ENCODE measurements around the gene ERN1.

ERN1 gene

GRCh38 chr17:64138441-64138840 lies 8.5 kb upstream of the ERN1 start:
- TF ChIP-seq, protein P1, sequence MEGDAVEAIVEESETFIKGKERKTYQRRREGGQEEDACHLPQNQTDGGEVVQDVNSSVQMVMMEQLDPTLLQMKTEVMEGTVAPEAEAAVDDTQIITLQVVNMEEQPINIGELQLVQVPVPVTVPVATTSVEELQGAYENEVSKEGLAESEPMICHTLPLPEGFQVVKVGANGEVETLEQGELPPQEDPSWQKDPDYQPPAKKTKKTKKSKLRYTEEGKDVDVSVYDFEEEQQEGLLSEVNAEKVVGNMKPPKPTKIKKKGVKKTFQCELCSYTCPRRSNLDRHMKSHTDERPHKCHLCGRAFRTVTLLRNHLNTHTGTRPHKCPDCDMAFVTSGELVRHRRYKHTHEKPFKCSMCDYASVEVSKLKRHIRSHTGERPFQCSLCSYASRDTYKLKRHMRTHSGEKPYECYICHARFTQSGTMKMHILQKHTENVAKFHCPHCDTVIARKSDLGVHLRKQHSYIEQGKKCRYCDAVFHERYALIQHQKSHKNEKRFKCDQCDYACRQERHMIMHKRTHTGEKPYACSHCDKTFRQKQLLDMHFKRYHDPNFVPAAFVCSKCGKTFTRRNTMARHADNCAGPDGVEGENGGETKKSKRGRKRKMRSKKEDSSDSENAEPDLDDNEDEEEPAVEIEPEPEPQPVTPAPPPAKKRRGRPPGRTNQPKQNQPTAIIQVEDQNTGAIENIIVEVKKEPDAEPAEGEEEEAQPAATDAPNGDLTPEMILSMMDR (IDR thresholded peaks at IDR 0.05; ENCODE audit: low read length, missing control alignments) = no peak
- no peak for DNase-seq (ENCODE audit: low read depth)
- H3K4me3 ChIP-seq (replicated peaks; ENCODE audit: low read depth, low read length) = no peak overlapping the region

DNA sequence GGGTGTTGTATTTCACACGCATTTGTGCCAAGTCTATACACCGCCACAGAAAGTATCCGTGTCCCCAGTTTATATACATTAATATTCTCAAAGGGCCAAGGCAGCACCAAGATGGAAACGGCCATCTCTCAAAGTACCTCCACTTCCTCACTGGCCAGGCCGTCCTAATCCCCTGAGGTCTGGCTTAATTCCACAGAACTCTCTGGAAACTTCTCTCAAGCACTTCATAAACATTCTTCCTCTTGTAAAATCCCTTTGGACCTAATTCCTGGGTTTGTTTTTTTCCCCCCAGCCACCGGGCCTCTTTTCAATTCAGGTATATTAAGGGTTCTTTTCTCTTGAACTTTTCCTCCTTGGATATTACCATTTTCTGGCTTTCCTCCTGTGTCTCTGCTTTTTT lies 5.1 kb upstream of the ERN1 start:
- no peak for DNase-seq (ENCODE audit: low read depth)
- H3K4me3 ChIP-seq (replicated peaks; ENCODE audit: low read depth, low read length) = no peak overlapping the region
- TF ChIP-seq, protein P1 (IDR thresholded peaks at IDR 0.05; ENCODE audit: low read length, missing control alignments) = no peak

GRCh38 chr17:64134216-64134970 lies 4.4 kb upstream of the ERN1 start:
- DNase-seq (ENCODE audit: low read depth) = no peak
- TF ChIP-seq, protein P1 (IDR thresholded peaks at IDR 0.05; ENCODE audit: low read length, missing control alignments) = no peak

DNA sequence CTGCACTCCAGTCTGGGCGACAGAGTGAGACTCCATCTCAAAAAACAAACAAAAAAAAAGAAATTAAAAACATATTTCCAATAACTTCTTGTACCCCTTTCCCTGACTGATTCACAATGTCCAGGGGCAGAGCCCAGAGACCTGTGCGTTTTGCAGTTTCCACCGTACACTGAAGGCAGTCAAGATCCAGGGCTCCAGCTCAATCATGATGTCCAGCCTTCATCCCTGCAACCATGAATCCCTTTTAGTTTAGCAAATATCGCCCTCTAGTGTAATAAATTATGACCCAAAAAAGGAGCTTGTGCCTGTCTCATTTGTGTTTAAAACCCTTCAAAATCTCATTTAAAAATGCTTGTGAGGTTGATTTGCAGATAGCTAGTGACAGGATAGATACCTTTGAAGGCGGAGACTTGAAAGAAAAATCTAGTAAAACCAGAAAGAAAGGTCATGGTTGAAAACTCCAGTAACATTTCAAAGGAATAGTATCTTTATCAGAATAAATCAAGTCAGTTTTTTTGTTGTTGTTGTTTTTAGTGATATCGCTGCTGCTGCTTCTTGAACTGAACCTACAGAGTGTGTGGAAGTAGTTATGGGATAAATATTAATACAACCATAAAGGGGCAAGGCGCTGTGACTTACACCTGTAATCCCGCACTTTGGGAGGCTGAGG lies 3.7 kb upstream of the ERN1 start:
- DNase-seq (ENCODE audit: low read depth) = peak; percentile 84
- H3K4me3 ChIP-seq (replicated peaks; ENCODE audit: low read depth, low read length) = no peak overlapping the region
- TF ChIP-seq, protein P1 (IDR thresholded peaks at IDR 0.05; ENCODE audit: low read length, missing control alignments) = peak; percentile 66

More at GRCh38 chr17:64134216-64134970, 4.4 kb upstream of the ERN1 start:
- no peak overlapping the region for H3K4me3 ChIP-seq (replicated peaks; ENCODE audit: low read depth, low read length)

DNA sequence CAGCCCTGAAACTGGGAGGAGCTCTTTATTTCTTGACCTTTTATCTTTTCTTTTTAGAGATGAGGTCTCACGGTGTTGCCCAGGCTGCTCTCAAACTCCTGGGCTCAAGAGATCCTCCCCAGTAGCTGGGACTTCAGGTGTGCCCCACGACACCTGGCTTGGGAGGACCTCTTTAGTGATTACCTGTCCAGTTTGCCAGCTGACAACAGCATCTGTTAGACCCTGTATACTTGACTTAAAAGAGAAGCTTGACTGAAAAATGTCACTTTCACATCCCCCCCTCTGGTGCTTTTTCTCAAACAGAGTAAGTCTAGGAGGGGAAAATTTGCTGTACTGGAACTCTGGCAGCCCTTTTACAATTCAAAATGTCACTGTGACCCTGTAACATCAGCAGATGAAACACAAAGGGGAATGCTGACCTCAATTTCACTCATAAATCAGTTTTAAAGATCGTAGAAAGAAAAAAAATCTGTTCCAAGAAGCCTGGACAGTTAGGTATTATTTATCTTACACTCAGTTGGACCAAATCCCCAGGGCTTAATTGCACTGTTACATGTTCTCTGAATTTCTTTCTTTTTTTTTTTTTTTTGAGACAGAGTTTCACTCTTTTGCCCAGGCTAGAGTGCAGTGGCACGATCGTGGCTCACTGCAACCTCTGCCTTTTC lies 1.8 kb upstream of the ERN1 start:
- no peak overlapping the region for H3K4me3 ChIP-seq (replicated peaks; ENCODE audit: low read depth, low read length)
- no peak for DNase-seq (ENCODE audit: low read depth)
- TF ChIP-seq, protein P1 (IDR thresholded peaks at IDR 0.05; ENCODE audit: low read length, missing control alignments) = no peak

DNA sequence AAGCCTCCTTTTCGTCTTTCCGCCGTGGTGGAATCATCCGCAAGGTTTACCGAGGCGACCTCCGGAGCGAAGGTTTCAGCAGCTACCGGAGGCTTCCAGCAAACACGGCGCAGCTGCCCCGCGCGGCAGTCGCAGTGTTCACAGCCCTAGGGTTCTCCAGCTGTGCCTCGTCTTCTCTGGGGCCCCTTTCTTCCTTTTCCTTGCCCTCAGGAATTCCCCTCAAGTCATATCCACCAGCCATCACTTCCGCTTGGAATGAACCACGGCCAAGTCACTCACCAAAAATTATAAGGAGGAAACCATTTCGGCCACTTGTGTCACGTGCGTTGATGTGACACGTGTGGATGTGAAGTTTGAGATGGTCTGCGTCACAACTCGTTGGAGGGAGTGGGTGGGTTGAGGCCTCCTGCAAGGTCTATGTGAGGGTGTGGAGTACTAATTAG lies 636 bp upstream of the ERN1 start:
- TF ChIP-seq, protein P1 (IDR thresholded peaks at IDR 0.05; ENCODE audit: low read length, missing control alignments) = no peak
- H3K4me3 ChIP-seq (replicated peaks; ENCODE audit: low read depth, low read length) = peak overlapping the region; percentile 49
- peak; percentile 85 for DNase-seq (ENCODE audit: low read depth)

Data from fibroblast of pulmonary artery (primary cell).